ENCODE data around the gene SLC66A2. TPM values are rescaled to one million over a fixed set of nuclear protein-coding genes. Genes with fewer than 3 reads are reported as not detected.

Gene SLC66A2
- total RNA-seq, 2 donors from 2014 or later, result 74.9 to 88.0 TPM

DNA sequence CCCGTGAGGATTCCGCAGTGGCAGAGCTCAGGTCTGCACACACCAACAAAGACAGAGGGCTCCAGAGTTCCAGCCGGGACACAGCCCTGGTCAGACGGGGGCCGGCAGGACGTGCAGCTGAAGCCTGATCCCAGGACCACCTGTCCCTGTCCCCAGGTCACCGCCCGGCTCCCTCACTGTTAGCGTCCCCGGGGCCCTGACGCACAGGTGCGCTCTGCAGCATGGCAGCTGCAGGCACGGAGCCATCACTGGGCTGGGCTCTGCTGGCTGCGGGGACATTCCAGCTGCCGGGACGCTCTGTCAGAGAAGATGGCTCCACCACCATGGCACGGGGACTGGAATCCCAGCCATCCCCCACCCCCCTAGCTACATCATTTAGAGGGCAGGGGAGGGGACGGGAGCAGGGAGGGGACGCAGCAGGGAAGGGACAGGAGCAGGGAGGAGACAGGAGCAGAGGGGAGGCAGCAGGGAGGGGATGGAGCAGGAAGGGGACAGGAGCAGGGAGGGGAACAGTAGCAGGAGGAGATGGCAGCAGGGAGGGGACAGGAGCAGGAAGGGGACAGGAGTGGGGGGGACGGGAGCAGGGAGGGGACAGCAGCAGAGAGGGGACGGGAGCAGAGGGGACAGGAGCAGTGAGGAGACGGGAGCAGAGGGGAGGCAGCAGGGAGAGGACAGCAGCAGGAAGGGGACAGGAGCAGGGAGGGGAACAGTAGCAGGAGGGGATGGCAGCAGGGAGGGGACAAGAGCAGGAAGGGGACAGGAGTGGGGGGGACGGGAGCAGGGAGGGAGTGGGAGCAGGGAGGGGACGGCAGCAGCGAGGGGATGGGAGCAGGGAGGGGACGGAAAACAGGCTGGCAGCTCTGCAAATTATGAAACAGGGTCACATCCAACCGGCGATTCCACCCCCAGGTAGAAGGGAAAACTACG lies 39.8 kb downstream of the SLC66A2 start:
- H3K9ac ChIP-seq (ENCODE audit: low read depth in 2 of 2, low read length in 2 of 2), result no peak overlapping the region
- no peak for DNase-seq
- H3K4me3 ChIP-seq, result no peak overlapping the region
- H3K9me3 ChIP-seq, result no peaks in the 10 kb centered on the region
- TF ChIP-seq, protein P1, sequence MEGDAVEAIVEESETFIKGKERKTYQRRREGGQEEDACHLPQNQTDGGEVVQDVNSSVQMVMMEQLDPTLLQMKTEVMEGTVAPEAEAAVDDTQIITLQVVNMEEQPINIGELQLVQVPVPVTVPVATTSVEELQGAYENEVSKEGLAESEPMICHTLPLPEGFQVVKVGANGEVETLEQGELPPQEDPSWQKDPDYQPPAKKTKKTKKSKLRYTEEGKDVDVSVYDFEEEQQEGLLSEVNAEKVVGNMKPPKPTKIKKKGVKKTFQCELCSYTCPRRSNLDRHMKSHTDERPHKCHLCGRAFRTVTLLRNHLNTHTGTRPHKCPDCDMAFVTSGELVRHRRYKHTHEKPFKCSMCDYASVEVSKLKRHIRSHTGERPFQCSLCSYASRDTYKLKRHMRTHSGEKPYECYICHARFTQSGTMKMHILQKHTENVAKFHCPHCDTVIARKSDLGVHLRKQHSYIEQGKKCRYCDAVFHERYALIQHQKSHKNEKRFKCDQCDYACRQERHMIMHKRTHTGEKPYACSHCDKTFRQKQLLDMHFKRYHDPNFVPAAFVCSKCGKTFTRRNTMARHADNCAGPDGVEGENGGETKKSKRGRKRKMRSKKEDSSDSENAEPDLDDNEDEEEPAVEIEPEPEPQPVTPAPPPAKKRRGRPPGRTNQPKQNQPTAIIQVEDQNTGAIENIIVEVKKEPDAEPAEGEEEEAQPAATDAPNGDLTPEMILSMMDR (IDR thresholded peaks at IDR 0.05), result no peak
- intact Hi-C loops (cut with DNase I), result no loop called here
- no peaks in the 10 kb centered on the region for H3K36me3 ChIP-seq
- H3K4me1 ChIP-seq, result no peaks in the 10 kb centered on the region
- H3K27ac ChIP-seq, result no peak overlapping the region
- H3K27me3 ChIP-seq, result no peaks in the 10 kb centered on the region

DNA sequence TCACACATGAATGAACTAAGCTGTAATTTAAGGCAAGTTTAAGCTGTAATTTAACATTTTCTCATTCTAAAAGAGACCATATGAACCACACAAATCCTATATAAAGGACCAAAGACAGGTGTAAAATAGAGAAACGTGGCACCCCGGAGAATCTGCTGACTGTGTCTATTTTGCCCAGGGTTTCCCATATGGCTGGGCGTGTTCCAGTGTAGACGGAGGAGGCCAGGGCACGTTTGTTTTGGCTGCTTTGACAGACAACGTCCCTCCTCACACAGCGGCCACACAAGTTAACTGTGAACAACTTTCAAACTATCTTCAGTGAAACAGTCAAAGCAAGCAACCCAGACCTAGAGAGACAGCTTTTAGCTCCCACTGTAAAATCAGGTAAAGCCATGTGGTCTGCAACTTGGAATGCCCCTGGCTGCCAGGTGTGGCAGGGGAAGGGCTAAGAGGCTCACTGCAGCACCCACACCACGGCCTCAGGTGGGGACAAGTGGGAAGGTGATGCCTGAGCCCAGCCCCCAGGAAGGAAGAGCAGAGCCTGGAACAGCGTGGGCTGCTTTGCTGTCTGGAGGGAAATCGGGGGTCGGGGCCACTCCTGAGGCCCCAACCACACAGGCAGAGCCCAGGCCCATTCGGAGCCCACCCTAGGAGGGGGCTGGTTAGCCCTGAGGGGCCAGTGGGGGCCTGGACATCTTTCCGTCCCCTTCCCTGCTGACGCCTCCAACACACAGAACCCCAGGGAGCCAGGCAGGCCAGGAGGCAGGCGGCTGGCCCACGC lies 40.7 kb downstream of the SLC66A2 start:
- Histone ChIP-seq H3K36me3 (no peaks in the 10 kb centered on the region), H3K27me3 (no peaks in the 10 kb centered on the region), H3K4me3 (no peak overlapping the region), H3K4me1 (no peaks in the 10 kb centered on the region), H3K9ac (ENCODE audit: low read depth in 2 of 2, low read length in 2 of 2) (no peak overlapping the region), H3K9me3 (no peaks in the 10 kb centered on the region), H3K27ac (no peak overlapping the region)
- no peak for DNase-seq
- TF ChIP-seq, protein P1 (IDR thresholded peaks at IDR 0.05), result no peak
- intact Hi-C loops (cut with DNase I), result no loop called here

DNA sequence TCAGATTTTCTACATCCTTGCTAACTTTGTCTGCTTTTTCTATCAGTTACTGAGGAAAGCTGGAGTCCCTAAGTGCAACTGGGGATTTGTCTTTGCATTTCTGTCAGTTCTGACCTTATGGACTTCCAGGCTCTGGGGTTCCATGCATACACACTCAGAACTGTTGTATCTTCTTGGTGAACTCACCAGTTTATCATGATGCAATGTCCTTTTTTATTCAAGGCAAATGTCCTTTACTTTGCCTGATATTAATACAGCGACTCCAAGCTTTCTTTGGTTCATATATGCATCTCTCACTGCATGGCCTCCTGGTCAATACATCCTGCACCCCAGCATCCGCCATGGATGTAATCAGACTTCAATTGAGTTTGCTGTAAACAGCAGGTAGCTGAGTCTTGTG lies 44.7 kb downstream of the SLC66A2 start:
- Histone ChIP-seq H3K9ac (ENCODE audit: low read depth in 2 of 2, low read length in 2 of 2) (no peak overlapping the region), H3K4me1 (no peaks in the 10 kb centered on the region), H3K36me3 (peaks cover 7% of the 10 kb centered on the region), H3K4me3 (no peak overlapping the region), H3K27ac (no peak overlapping the region), H3K27me3 (no peaks in the 10 kb centered on the region), H3K9me3 (no peaks in the 10 kb centered on the region)
- no peak for DNase-seq
- TF ChIP-seq, protein P1 (IDR thresholded peaks at IDR 0.05), result no peak
- intact Hi-C loops (cut with DNase I), result no loop called here

DNA sequence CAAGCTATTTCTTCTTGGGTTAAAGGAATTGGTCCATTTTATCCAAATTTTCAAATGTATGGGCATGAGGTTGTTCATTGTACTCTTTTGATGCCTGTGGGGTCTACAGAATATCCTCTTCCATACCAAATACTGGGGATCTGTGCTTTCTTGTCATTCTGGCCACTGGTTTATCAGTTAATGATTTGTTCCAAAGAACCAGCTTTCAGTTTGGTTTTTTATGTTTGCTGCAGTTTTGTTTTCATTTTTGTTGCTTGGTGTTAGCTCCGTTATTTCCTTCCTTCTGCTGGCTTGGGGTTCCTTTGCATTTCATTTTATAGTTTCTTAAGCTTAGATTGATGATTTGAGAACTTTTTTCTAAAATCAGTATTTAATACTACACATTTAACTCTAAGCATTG lies 45.5 kb downstream of the SLC66A2 start:
- intact Hi-C loops (cut with DNase I), result no loop called here
- TF ChIP-seq, protein P1 (IDR thresholded peaks at IDR 0.05), result no peak
- no peak for DNase-seq
- Histone ChIP-seq H3K9ac (ENCODE audit: low read depth in 2 of 2, low read length in 2 of 2) (no peak overlapping the region), H3K4me1 (no peaks in the 10 kb centered on the region), H3K4me3 (no peak overlapping the region), H3K36me3 (peaks cover 7% of the 10 kb centered on the region), H3K27ac (no peak overlapping the region), H3K9me3 (no peaks in the 10 kb centered on the region), H3K27me3 (no peaks in the 10 kb centered on the region)

DNA sequence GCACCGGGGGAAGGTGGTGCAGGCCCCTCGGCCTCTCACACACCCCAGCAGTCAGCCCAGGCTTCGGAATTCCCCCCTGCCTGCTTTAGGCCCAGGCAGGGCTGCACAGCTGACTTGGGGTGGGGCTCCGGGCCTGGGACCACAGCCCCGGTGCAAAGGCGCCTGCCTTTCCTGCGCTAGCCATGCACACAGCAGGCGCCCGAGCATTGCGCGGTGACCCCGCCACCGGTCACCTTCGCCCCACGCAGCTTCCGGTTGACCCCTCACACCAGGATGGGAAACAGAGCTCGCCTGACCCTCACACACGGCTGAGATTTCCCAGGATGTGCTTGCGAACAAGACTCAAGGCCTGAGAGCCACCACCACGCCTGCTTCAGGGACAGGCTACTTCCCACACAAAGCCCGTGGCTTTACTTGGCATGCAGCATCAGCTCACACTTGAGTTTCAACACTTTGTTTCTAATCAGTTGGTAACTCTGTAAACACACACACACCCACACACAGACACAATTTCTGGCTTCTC lies 46.0 kb downstream of the SLC66A2 start:
- TF ChIP-seq, protein P1 (IDR thresholded peaks at IDR 0.05), result no peak
- Histone ChIP-seq H3K27me3 (no peaks in the 10 kb centered on the region), H3K4me1 (no peaks in the 10 kb centered on the region), H3K4me3 (no peak overlapping the region), H3K9ac (ENCODE audit: low read depth in 2 of 2, low read length in 2 of 2) (no peak overlapping the region), H3K27ac (no peak overlapping the region), H3K36me3 (peaks cover 7% of the 10 kb centered on the region), H3K9me3 (no peaks in the 10 kb centered on the region)
- intact Hi-C loops (cut with DNase I), result no loop called here
- DNase-seq, result no peak

Measured in colonic mucosa (tissue), 4 donors.